HG03045 (cell line): Measurements from ENCODE around the gene RASAL3.
"Not testable (repeated sequence)": the region's sequence is repeated elsewhere in the genome, so short reads cannot be mapped to it uniquely, and the experiment has no call there.

Experiments used
- ATAC-seq: cut with Tn5 transposase; IDR thresholded peaks from one replicate; pipeline ENCODE4 v1.9.1; 2021; ENCODE audit warnings: mild to moderate bottlenecking, moderate library complexity; ENCODE audit not compliant: unreplicated experiment

The RASAL3 gene

DNA sequence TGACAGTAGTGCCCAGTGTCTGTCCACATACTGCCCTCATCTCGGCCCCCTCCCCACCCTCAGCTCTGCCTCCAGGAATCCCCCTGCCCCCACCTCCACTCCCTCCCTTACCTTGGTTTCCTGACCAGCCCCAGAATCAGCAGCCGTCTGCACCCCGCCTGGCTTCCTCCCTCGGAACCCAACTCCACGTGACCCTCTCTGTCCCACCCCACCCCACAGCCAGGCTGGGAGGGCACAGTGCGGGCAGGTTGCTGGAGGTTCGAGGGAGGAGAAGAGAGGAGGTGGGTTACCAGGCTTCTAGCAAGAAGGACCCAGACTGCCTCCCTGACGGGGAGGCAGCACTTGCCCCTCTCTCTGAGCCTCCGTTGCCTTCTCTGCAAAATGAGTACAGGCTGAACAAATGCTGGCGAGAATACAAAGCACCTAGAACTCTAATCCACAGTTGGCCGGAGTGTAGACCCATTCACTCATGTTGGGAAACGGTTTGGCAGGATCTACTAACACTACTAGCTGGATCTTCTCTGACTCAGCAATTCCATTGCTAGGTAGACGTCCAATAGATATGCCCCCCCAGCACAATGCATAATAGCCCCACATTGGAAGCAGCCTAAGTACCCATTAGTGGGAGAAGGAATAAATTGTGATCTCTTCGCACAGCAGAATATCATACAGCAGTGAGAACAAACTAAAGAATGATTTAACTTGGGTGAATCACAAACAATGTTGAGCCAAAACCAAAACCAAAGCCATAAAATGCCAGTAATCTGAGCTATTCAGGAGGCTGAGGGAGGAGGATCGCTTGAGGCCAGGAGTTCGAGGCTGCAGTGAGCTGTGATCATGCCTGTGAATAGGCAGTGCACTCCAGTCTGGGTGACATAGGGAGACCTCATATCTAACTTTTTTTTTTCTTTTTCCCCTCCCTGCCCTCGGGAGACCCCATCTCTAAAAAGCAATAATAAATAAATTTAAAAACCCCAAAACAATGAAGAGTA, at the start of gene RASAL3:
RASAL3 (minus strand) TSS at position 151 of the 992 bp plus-strand sequence. CDS start 186 bp downstream, outside the sequence.
- ATAC-seq: no peak

DNA sequence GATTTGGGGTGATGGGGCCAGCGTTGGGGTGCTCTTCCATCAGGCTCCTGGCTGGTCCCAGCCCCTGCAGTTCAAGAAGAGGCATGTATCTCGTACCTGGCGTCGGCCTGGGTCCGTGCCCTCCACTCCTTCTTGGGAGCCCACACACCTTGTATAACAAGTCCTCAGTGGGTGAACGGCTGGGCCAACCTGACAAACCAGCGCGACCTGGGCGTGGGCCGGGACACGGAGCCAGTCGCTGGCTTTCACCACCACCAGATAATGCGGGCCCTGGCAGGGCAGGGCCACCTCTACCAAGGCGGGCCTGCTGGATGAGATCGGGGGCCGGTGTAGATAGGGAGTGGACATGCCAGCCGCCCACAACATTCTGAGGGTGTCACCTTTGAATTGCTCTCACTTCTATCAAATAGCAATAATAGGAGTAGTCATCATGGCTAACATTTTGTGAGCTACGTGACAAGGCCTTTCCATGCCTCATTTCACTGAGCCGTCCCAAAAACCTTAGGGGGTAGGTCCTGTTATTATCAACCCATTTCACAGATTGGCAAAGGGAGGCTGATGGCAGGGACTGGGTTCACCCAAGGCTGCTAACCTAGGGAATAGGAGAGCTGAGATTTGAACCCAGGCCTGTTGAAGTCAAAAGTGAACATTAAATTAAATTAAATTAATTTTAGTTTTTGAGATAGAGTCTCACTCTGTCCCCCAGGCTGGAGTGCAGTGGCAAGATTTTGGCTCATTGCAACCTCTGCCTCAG, 47.5 kb upstream of the RASAL3 start:
- no peak for ATAC-seq

DNA sequence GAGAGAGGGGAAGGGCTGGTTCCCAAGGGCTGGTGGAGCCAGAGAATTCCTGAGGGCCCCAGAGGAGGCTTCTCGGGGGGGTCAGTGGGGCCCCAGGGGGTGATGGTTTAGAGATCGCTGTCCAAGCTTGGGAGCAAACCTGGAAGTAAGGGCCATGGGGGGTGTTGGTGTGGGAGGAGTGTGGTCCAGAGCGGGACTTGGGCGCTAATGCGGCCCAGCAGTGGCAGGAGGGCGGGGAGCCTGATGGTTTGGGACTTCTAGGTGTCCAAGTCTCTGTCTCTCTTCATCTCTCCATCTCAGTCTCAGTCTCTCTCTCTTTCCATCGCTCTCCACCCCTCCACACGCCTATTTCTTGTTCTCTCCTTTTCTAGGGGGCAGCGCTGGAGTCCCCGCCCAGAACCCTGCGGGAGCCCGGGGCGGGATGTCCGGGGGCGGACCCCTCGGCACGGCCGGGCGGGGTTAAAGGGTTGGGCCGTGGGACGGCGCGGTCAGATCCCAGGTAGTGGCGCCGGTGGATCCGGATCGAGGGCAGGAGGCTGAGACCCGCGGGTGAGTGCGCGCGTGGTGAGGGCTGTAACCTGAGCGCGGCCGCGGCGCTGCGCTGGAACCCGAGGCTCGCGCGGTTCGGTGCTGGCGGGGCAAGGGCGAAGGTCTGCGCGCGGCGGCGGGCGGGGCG, 43.8 kb upstream of the RASAL3 start, which contains the start of gene CYP4F22:
CYP4F22 (plus strand) TSS at position 491 of the 676 bp plus-strand sequence. CDS start 16,812 bp downstream, outside the sequence.
- ATAC-seq: no peak

DNA sequence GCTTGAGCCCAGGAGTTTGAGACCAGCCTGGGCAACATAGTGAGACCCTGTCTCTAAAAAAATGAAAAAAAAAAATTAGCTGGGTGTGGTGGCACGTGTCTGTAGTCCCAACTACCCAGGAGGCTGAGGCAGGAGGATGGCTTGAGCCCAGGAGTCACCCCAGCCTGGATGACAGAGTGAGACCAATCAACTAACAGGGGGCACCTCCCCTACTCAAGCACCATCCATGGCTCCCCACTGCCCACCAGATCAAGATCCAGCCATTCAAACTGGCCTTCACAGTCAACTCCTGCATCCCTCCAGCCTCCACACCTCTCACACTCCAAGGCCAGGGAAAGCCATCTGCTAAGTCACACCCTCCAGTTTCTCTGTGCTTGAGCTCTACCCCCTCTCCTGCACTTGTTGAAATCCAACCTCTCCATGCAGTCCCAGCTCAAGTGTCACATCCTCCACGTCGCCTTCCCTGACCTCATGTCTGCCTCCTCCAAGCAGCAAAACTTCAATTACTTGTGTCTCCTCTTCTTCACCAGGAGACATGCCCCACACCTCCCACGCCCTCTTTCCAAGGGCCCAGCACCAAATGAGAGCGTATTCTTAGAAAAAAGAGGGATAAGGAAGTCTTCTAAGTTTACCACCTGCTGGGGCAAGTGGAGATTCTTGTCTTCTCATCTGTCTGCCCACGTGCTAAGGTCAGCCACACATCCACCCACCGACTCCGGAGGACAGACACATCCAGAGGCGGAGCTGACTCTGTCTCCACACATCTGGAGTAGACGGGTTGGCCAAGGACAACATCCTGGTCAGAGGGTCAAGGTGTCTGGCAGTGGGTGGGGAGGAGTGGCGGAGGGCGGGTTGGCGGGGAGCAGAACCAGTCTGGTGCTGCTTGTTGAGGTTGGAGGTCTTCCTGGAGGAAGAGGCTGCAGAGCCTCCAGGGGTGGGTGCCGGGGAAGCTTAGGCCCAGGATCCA, 43.0 kb upstream of the RASAL3 start:
- ATAC-seq: no peak

DNA sequence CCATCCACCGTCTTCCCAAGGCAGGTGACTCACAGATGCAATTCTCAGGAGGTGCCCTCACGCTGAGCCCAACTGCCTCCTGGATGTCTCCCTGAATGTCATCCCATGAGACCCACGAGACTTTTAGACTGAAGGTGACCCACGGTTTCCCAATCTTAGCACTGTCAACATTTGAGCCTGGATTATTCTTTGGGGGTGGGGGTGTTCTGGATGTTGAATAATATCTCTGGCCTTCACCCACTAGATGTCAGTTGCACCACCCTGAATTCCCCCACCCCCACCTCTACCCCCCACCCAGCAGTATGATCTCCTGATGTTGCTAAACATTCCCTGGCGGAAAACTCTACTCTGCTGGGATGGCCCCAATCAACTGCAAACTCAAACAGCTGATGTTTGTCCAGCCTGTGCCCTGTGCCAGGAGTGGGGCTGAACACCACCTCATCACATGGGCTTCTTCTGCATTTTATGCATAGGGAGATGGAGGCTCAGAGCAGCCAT, 41.8 kb upstream of the RASAL3 start:
- no peak for ATAC-seq

DNA sequence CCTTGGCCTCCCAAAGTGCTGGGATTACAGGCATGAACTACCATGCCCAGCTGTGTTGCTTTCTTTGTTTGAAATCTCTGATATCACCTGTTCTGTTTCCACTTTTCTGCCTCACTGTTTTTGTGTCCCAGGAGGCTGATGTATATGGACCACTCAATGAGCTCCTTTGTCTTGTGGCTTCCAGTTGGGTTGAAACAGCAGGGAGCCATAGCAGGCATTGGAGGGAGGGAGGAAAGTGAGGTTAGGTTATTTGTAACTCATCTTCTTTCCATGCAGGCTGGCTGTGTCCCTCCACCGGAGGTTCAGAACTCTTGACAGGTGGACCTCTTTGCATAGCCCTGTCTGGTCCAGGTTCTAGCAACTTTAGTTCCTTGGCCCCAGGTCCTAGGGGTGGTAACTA, 37.9 kb upstream of the RASAL3 start:
- ATAC-seq: no peak

DNA sequence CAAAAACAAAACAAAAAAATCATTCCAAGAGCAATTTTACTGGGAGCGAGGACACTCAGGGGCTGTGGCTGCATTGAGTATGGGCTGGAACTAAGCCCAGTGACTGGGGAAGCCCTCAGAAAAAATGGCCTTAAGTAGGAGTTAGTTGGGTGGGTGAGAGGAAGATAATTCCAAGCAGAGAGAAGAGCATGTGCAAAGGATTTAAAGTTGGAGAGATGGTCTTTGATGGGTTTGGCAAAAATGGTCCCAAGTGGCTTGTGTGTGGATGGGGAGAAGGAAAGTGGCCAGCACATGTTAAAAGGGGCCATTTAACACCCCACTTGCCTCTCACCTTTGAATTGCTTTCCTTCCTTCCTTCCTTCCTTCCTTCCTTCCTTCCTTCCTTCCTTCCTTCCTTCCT, 37.3 kb upstream of the RASAL3 start:
- no peak for ATAC-seq

DNA sequence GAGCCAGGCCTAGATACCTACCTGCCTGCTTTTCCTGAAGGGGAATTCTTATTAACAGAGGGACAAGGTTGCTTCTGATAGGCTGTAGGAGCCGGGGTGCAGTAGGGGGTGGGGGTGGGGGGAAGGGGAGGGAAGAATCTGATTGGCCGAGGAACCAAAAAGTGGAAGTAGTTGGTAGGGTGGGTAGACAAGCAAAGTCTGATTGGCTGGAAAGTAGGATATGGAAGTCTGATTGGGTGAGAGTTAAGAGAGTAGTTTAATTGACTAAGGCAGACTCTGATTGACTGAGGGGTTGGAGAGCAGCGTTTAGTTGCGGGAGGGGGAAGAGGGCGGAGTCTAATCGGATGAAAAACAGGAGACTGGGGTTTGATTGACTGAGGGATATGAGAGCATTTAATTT, 34.6 kb upstream of the RASAL3 start:
- no peak for ATAC-seq

DNA sequence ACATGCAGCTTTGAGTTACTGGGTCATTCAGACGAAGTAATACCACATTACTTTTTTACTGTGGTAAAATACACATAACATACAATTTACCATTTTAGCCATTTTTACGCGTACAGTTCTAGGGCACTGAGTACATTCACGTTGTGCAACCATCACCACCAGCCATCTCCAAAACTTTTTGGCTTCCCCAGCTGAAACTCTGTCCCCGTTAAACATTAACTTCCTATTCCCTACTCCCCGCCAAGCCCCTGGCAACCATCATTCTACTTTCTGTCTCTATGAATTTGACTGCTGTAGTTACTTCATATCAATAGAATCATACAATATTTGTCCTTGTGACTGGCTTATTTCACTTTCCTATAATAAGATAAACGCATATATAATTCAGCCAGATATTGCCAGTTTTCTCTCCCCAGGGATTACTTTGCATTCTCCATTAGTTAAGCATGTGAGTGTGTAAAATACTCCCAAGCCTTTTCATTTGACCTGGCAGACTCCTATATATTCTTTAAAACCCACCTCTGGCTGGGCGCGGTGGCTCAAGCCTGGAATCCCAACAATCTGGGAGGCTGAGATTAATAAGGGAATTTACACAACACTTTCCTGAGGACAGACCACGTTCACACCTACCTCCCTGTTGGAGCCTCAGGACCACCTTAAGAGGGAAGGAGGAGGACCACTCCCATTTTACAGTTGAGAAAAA, 34.0 kb upstream of the RASAL3 start:
- ATAC-seq: no peak

DNA sequence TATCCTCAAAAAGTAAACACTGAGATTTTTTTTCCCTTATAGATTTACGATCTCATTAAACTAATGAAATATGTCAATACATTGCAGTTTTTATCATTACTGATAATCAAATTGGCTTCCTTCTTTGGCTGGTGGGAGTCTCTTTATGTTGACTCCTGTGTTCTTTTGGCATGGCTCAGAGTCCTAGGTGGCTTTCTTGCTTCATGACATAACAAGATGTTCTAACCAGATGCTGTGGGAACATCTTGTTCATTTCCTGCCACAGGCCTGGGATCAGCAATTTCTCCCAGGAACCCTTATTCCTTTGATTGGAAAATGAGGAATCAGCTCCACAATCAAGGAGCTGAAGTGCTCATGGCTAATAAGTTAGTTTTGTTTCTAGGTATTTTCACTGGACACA, 30.8 kb upstream of the RASAL3 start:
- ATAC-seq: no peak

DNA sequence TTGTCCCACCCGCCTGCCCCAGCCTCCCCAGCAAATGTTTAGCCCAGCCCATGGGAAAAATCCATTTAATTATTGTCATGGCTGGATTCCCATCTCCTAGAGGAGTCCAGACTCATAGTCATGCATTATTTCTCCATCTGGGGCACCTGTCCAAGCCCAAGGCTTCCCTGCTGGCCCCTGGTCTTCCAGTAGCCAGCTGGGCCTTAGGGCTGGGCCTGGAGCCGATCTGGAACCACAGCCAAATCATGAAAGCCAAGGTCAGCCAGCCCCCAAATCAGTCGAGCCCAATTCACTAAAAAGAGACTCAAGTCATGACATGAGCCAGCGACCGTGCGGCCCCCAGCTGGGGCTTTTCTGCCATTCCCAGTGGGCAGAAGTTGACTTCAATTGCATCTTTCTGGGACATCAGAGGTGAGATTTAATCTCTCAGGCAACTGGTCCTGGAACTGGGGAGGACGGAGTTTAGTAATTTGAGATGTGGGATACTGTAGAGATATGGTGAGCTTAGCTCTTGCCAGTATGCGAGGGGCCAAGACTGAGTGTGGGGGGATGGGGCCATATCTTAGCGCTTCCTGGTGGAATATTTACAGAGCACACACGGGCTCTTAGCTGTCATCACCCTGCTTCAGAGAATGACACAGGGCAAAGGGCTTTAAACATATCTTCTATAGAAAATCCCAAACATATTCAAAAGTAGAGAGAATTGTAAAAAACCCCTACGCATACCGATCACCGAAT, 24.3 kb upstream of the RASAL3 start:
- no peak for ATAC-seq

DNA sequence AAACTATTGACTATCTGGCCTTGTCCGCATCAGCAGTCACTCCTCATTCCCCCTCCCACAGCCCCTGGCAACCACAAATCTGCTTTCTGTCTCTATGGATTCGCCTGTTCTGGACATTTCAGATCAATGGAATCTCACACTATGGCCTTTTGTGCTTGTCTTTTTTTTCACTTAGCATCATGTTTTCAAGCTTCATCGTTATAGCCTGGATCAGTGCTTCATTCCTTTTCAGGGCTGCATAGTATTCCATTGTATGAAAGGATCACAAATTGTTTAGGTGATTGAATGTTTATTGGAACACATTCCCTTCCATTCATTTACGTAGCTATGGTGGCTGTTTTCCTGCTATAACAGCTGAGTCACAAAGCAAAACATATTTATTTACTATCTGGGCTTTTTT, 22.7 kb upstream of the RASAL3 start:
- ATAC-seq: no peak

DNA sequence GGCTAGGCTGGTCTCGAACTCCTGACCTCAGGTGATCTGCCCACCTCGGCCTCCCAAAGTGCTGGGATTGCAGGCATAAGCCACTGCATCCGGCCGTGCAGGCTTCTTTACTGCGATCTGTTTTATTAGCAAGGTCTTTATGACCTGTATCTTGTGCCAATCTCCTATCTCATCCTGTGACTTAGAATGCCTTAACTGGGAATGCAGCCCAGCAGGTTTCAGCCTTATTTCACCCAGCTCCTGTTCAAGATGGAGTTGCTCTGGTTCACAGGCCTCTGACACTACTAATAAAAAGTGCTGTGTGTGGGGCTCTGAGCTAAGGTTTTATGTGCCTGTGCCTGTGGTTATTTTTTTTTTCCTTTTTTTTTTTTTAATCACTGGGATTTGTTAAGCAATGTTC, 21.4 kb upstream of the RASAL3 start:
- ATAC-seq: not testable (repeated sequence)

DNA sequence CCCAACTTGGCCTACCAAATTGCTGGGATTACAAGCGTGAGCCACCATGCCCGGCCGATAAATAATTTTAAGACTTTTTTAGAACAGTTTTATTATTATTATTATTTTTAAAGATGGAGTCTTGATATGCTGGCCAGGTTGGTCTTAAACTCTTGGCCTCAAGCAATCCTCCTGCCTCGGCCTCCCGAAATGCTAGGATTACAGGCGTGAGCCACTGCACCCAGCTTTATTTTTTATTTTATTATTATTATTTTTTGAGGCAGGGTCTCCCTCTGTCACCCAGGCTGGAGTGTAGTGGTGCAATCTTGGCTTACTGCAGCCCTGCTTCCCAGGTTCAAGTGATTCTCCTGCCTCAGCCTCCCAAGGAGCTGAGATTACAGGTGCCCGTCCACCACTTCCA, 16.7 kb upstream of the RASAL3 start:
- not testable (repeated sequence) for ATAC-seq

DNA sequence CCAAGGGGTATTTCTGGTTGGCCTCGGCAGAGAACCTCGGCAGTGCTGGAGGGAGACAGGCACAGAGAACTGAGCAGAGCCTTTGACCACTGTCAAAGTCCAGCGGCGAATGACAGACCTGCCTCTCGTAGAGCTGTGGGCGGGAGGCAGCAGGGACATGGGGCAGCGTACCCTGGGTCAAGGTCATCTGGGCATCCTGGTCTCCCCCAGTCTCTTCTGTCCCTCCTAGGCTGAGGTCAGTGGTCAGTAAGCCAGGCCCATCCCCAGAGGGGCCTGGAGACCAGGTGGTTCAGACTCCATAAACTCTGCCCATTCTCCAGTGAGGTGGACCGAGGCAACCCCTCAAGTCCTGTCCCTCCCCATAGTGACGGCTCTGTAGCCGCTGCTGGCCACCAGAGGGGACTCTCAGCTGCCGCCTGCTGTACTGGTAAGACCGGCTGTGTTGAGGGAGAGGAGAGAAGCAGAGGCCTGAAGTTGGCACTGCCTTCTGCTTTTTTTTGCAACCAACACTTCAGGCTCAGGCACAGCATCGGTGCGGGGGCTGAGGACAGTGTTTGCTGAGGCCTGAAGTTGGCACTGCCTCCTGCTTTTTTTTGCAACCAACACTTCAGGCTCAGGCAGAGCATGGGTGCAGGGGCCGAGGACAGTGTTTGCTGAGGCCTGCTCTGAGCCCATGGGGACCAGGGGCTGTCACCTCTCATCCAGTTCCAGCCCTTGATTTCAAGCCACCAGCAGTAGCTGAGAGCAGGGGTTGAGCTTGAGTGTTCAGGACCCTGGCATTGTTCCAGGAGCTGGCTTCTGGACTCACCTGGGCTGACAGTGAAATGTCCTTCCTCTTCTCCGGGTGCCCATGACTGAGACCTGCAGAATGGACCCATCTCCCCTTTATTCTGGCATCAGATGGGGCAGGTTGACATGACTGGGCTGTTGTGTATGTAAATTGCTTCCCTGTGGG, 15.3 kb upstream of the RASAL3 start, which contains the start of gene PGLYRP2:
PGLYRP2 (minus strand) TSS at position 111 of the 955 bp plus-strand sequence. CDS start 130 bp downstream, outside the sequence.
- no peak for ATAC-seq

DNA sequence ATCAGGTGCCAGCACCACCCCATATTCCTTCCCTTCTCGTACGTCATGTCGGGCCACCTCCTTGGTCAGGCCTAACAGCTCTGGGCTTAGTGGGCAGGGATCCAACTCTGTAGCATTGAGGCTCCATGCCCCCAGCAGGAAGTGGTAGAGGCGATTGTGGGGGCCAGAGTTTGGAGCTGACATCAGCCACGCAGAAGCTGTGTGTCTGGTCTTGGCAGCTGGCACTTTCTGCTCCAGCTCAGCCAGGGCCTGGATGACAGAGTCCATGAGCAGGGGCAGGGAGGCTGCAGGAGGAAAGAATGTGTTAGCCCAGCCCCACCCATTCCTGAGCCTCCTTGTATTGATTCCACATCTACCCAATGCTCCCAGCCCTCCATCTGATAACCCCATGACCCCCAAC, 12.0 kb upstream of the RASAL3 start:
- ATAC-seq: no peak

DNA sequence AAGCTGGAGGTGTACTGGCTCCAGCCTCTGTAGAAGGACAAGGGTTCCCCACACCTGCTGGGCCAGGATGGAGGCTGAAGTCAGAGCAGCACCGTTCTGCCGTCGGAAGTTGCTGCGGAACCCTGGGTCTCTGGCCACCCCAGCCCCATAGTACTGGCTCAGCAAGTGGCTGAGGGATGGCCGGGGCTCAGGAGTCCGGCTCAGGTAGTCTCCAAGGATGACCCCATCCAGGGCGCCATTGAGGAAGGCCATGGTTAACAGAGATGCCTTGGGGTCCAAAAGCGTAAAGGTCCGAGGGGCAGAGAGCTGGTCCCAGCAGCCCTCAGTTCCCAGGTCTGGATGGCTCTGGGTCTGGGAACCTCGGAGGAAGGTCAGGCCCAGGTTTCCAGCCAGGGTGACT, 11.3 kb upstream of the RASAL3 start:
- ATAC-seq: no peak
